DND-41 (cell line): ENCODE measurements around the gene SCN7A.

Experiments used
- CTCF ChIP-seq: IDR thresholded peaks from 2 replicates; pipeline ENCODE4 v1.5.1; 2012; ENCODE audit warnings: borderline replicate concordance, low read length, moderate library complexity, mild to moderate bottlenecking; ENCODE audit not compliant: poor library complexity, severe bottlenecking; ENCODE audit errors: extremely low read depth
- EZH2 ChIP-seq: IDR thresholded peaks from 3 replicates; pipeline ENCODE4 v1.6.1; 2012; ENCODE audit warnings: borderline replicate concordance, low read depth, mild to moderate bottlenecking, moderate library complexity, low read length, inconsistent platforms; ENCODE audit not compliant: severe bottlenecking

GRCh38 chr2:166372046-166372445 is 122.0 kb downstream of the SCN7A start:
- no peak for TF ChIP-seq CTCF
- no peak for TF ChIP-seq EZH2
